HFFc6 (cell line): ENCODE measurements around the gene PSMB3. TPM values are rescaled to one million over a fixed set of nuclear protein-coding genes. Genes with fewer than 3 reads are reported as not detected.

Experiments used
- DNase-seq: peaks from one replicate; pipeline ENCODE4 v3.0.0-alpha.2; 2018
- H3K27ac Mint-ChIP-seq: 2 replicates; pipeline ENCODE4 v1.8.0; 2020; ENCODE audit warnings: mild to moderate bottlenecking, mixed read lengths
- H3K27me3 Mint-ChIP-seq: 2 replicates; pipeline ENCODE4 v1.8.0; 2021; ENCODE audit warnings: mild to moderate bottlenecking, moderate library complexity, mixed read lengths; ENCODE audit not compliant: insufficient read depth
- H3K36me3 Mint-ChIP-seq: 2 replicates; pipeline ENCODE4 v1.8.0; 2021; ENCODE audit warnings: low read depth, mixed read lengths
- H3K4me1 Mint-ChIP-seq: 2 replicates; pipeline ENCODE4 v1.8.0; 2020; ENCODE audit warnings: low read depth, mixed read lengths
- H3K4me3 Mint-ChIP-seq: 2 replicates; pipeline ENCODE4 v1.8.0; 2020; ENCODE audit warnings: mild to moderate bottlenecking, moderate library complexity, mixed read lengths
- H3K9me3 Mint-ChIP-seq: 2 replicates; pipeline ENCODE4 v1.8.0; 2020; ENCODE audit warnings: mild to moderate bottlenecking, mixed read lengths
- total RNA-seq, 6 experiments: library from RNA; stranded (reverse); fragmentation: NEBNext Ultra II Directional; extraction: Animal tissue kit (Norgen Biotek cat#: 25700); gene quantifications; 2 replicates in 1 of 6; 3 replicates in 5 of 6; pipeline ENCODE4 v1.2.3, GENCODE V29; 2021
- TF ChIP-seq, protein P1 (sequence below): fragments of 200-600 bp; sonication (generic); IDR thresholded peaks from 2 replicates; pipeline ENCODE4 v1.5.0; 2021; ENCODE audit warnings: antibody characterized with exemption, mild to moderate bottlenecking

Gene PSMB3
- total RNA-seq, 6 experiments from 2014 or later: 232 to 273 (median 253) TPM

DNA sequence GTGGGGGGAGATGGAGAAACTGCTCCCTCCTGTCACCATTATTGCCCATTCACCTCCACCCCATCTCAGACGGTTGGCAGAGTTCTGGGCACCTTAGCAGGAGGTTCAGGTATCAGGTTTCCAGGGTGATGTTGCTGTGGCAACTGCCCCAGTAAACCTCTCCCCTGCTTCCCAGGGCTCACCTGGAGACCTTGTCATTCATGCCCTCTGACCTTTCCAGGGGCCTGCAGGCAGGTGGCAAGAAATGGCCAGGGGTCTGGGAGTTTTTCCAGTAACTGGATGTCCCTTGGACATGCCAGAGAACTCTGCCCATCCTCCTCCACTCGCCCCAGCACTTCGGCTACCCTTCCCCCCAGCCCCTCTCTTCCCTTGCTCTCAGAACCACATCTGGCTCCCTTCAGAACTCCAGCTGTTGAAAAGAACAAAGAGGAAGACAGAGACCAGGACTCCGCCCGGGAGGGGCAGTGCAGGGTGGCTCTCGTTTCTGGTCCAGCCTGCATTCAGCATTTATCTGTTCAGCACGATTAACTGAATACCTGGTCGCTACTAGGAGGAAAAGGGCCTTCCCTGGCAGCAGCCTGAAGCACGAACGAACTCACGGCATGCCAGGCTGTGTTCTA, 39.0 kb upstream of the PSMB3 start:
- Mint-ChIP-seq H3K9me3 (no peaks in the 10 kb centered on the region), H3K27ac (no peak overlapping the region)

DNA sequence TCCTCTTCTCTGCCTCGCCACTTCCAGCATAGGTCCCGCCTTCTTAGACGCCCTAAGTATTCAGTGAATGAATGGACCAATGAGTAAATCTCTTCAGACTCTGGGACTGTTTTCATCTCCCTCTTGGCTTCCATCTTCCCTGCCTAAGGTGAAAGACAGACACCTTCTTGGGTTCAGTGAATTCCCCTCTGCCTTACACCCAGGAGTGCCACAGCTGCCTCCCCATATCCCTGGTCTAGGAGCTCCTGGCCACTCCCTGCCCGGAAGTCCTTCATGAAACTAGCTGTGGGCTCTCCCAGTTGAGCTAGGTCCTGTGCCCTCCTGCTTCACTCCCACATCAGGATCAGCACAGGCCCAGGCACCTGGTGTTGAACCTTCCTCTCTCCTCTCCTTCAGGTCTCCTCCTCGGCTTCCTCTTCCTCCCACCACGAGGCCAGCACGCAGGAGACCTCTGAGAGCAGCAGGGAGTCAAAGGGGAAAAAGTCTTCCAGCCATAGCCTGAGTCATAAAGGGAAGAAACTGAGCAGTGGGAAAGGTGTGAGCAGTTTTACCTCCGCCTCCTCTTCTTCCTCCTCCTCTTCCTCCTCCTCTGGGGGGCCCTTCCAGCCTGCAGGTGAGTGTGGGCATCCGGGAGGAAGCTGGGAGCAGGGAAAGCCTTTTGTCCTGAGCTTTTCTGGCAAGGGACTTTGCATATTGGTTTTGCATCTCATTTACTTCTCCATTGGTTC, 37.2 kb upstream of the PSMB3 start:
- Mint-ChIP-seq H3K9me3 (no peaks in the 10 kb centered on the region), H3K36me3 (peaks cover 10% of the 10 kb centered on the region), H3K27ac (no peak overlapping the region)

More for the DNA sequence above, 39.0 kb upstream of the PSMB3 start:
- no peaks in the 10 kb centered on the region for H3K4me1 Mint-ChIP-seq
- H3K4me3 Mint-ChIP-seq: no peak overlapping the region
- no peak for DNase-seq
- H3K27me3 Mint-ChIP-seq: no peaks in the 10 kb centered on the region; the same call in 1 of the 2 replicates
- peaks cover 16% of the 10 kb centered on the region for H3K36me3 Mint-ChIP-seq
- TF ChIP-seq, protein P1, sequence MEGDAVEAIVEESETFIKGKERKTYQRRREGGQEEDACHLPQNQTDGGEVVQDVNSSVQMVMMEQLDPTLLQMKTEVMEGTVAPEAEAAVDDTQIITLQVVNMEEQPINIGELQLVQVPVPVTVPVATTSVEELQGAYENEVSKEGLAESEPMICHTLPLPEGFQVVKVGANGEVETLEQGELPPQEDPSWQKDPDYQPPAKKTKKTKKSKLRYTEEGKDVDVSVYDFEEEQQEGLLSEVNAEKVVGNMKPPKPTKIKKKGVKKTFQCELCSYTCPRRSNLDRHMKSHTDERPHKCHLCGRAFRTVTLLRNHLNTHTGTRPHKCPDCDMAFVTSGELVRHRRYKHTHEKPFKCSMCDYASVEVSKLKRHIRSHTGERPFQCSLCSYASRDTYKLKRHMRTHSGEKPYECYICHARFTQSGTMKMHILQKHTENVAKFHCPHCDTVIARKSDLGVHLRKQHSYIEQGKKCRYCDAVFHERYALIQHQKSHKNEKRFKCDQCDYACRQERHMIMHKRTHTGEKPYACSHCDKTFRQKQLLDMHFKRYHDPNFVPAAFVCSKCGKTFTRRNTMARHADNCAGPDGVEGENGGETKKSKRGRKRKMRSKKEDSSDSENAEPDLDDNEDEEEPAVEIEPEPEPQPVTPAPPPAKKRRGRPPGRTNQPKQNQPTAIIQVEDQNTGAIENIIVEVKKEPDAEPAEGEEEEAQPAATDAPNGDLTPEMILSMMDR: no peak

DNA sequence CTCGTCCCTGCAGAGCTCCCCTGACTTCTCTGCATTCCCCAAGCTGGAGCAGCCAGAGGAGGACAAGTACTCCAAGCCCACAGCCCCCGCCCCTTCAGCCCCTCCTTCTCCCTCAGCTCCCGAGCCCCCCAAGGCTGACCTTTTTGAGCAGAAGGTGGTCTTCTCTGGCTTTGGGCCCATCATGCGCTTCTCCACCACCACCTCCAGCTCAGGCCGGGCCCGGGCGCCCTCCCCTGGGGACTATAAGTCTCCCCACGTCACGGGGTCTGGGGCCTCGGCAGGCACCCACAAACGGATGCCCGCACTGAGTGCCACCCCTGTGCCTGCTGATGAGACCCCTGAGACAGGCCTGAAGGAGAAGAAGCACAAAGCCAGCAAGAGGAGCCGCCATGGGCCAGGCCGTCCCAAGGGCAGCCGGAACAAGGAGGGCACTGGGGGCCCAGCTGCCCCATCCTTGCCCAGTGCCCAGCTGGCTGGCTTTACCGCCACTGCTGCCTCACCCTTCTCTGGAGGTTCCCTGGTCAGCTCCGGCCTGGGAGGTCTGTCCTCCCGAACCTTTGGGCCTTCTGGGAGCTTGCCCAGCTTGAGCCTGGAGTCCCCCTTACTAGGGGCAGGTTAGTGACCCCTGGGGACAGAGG, 36.1 kb upstream of the PSMB3 start:
- Mint-ChIP-seq H3K4me1 (no peaks in the 10 kb centered on the region), H3K4me3 (no peak overlapping the region), H3K27ac (no peak overlapping the region), H3K9me3 (no peaks in the 10 kb centered on the region), H3K36me3 (peaks cover 19% of the 10 kb centered on the region), H3K27me3 (no peaks in the 10 kb centered on the region; the same call in 1 of the 2 replicates)
- no peak for DNase-seq
- TF ChIP-seq, protein P1: no peak

More for the DNA sequence above, 37.2 kb upstream of the PSMB3 start:
- no peaks in the 10 kb centered on the region for H3K4me1 Mint-ChIP-seq
- no peak overlapping the region for H3K4me3 Mint-ChIP-seq
- H3K27me3 Mint-ChIP-seq: no peaks in the 10 kb centered on the region; the same call in 1 of the 2 replicates
- TF ChIP-seq, protein P1: no peak
- DNase-seq: no peak

DNA sequence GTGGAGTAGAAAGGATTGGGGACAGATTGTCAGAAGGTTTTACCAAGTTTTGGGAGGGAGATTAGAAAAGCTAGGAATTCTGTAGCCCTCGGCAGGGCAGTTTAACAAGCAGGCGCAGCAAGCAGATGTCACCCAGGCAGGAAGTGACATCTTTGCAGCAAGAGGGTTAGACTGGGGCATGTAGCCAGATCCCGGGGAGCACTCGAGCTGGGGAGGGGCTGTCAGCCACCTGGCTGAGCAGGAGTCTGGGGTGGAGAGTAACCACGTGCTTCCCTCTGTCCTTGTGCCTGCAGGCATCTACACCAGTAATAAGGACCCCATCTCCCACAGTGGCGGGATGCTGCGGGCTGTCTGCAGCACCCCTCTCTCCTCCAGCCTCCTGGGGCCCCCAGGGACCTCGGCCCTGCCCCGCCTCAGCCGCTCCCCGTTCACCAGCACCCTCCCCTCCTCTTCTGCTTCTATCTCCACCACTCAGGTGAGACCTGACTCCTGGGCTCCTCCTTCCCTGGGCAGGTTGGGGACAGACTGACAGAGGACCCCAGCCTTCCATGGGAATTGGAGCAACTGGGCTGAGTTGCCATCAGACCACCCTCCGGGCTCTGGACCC, 35.3 kb upstream of the PSMB3 start:
- TF ChIP-seq, protein P1: no peak
- H3K36me3 Mint-ChIP-seq: peaks cover 19% of the 10 kb centered on the region
- no peak for DNase-seq
- no peak overlapping the region for H3K27ac Mint-ChIP-seq
- no peak overlapping the region for H3K4me3 Mint-ChIP-seq
- no peaks in the 10 kb centered on the region; the same call in 1 of the 2 replicates for H3K27me3 Mint-ChIP-seq
- no peaks in the 10 kb centered on the region for H3K9me3 Mint-ChIP-seq
- no peaks in the 10 kb centered on the region for H3K4me1 Mint-ChIP-seq

DNA sequence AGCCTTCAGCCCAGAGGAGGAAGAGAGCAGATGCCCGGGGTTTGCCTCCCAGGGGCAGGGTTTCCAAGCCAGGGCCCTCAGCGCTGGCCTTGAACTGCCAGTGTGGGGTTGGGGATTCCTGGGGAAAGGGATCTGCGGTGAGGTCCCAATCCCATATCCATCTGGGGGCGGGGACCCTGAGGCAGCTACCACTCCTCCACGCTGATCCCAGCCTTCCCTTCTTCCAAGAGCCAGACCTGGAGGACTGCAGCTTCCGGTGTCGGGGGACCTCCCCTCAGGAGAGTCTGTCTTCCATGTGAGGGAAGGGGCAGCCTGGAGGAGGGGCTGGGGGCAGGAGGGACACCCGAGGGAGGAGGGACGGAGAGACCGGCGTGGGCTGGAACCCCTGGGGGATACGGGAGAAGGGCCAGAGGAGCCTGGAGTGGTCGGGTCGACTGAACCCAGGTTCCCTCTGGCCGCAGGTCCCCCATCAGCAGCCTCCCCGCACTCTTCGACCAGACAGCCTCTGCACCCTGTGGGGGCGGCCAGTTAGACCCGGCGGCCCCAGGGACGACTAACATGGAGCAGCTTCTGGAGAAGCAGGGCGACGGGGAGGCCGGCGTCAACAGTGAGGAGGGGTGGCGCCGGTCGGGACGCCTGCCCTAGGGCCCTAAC, 33.1 kb upstream of the PSMB3 start:
- no peak overlapping the region for H3K4me3 Mint-ChIP-seq
- no peaks in the 10 kb centered on the region for H3K4me1 Mint-ChIP-seq
- no peak for DNase-seq
- no peaks in the 10 kb centered on the region for H3K9me3 Mint-ChIP-seq
- no peak overlapping the region for H3K27ac Mint-ChIP-seq
- peaks cover 19% of the 10 kb centered on the region for H3K36me3 Mint-ChIP-seq
- no peaks in the 10 kb centered on the region; the same call in 1 of the 2 replicates for H3K27me3 Mint-ChIP-seq
- TF ChIP-seq, protein P1: no peak
